Measurements from ENCODE around the gene CLDN22.

- no peak for TF ChIP-seq POLR2A (IDR thresholded peaks at IDR 0.05)
- no peak for TF ChIP-seq CTCF (IDR thresholded peaks at IDR 0.05)
Observed at GRCh38 chr4:183304538-183304937, 15.5 kb downstream of the CLDN22 start.
